NCI-H446 (cell line): ENCODE results near the gene JMJD8.
"Not testable (repeated sequence)": the region's sequence is repeated elsewhere in the genome, so short reads cannot be mapped to it uniquely, and the experiment has no call there.

ENCODE experiments used
- DNase-seq, 2 experiments: peaks; one replicate each; lab custom pipeline; 2025; lab: John Stamatoyannopoulos, UW

JMJD8 gene

GRCh38 chr16:708959-709358, 24.8 kb upstream of the JMJD8 start:
- no peak for DNase-seq

DNA sequence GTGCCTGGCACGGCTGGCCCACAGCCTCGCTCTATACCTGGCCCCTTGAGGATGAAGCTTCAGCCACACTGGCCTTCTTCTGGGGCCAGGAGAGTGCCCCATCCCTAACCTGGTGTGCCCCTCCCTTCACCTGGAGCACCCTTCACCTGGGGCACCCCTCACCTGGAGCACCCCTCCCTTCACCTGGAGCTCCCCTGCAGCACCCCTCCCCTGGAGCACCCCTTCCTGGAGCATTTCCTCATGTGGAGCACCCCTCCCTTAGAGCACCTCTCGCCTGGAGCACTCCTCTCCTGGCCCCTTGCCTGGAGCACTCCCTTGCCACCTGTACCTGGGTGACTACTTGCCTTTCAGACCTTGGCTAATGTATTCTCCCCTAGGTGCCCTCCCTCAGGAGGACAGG, 23.9 kb upstream of the JMJD8 start:
- no peak for DNase-seq

GRCh38 chr16:707062-707538, 23.0 kb upstream of the JMJD8 start:
- DNase-seq: no peak

DNA sequence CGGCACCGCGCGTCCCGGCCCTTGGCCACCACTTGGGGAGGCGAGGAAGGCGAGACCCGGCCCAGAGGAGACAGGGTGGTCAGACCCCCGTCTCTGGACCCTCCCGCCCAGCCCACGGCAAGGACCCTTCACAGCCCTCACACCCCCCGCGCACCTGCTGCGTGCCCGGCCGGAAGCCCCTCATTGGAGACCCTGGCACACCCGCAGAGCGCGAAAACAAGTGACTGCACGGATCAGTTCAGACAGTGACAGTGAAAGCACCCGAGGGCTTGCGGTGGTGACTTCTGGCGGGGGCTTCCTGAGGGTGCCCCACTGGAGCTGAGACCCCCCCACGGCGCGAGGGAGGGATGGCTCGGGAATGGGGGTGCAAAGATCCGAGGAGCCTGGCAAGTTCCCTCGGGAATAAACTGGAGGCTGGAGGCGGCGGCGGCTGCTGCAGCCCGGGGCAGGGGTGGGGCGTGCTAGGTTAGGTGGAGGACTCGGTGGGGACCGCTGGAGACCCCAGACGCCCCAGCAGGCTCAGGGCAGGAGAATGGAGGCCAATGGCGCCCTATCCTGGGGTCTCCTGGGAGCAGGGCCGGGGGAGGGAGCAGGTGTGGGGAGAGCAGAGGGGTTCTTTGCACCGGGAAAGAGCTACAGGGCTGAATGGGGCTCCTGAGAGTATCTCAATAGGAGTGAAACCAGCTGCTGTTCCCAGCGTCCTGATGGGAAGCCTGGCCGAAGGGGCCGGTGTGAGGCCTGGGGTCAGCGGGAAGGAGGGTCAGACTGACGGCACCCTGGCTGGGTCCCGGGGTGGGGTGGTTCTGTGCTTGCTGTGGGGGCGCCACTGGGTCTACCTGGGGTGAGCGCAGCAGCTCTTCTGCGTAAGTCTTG, 22.3 kb upstream of the JMJD8 start:
- no peak for DNase-seq

DNA sequence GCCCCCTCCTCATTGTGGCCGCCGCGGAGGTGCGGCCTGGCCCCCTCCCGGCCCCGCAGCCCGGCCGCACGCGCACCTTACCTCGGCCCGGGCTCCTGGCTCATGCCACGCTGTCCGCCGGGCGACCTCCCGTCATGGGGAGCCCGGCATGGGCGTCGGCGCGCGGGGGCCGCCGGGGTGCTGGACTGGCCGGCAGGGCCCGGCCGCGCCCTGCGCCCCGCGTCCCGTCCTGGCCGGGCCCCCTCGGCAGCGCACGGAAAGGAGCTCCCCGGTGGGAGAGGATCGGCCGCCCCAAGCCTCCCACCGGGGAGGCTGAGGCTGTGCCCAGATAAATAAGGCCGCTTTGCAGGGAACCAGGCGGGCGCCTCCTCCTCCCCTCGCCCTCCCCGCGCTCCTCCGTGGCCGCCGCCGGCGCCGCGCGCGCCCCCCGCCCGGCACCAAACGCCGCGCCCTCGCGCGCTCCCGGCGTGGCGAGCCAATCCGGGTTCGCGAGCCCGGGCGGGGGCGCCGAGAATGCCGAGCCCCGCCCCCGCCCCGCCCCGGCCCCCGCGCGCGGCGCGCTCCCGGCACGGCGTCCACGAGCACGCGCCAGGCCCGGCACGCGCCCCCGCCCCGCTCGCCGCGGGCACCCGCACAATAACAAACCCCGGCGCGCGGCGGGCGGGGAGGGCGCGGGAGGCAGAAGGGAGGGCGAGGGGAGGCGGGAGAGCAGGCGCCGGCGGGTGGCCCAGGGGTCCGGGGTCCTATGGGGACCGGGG, 21.5 kb upstream of the JMJD8 start, which contains the start of gene FBXL16:
TSS of gene FBXL16 (minus strand) at position 371 of the 758 bp plus-strand sequence. CDS start 8,396 bp downstream, outside the sequence.
- DNase-seq: peak in 1 of 2 experiments; percentile 87

DNA sequence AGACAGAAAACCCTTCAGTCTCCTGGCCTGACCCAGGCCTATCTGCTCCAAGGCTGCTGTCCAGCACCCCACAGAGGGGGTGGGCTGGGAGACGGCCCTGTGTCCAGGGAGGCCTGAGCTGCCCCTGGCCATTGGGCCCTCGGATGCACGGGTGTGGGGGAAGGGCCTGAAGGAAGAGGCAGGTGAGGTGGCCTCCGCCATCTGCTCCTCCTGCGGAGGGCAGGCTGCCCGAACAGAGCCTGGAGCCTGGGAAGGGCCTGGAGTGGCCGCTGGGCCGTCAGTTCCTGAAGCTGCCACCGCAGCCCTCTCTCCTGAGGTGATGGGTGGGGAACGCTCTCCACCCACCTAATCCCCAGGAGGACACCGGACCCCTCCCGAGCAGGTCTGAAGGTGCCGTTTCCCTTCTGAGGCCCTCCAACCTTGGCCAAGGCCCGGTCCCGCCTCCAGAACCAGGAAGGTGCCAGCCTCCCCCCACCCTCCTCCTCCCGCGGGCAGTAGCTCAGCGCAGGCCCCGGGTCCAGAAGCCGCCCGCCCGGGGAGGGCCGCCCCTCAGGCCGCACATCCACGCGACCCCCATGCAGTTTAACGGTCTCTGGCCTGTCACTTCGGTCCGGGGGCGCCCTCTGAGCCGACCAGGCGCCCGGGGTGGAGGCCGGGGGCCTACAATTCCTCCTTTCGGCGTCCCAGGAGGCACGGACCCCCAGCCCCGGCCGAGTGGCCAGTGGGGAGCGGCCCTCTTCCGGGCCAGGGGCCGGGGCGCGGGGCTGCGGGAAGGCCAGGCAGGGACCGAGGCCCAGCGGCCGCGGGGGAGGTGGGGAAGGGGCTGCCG, 20.6 kb upstream of the JMJD8 start:
- no peak for DNase-seq

DNA sequence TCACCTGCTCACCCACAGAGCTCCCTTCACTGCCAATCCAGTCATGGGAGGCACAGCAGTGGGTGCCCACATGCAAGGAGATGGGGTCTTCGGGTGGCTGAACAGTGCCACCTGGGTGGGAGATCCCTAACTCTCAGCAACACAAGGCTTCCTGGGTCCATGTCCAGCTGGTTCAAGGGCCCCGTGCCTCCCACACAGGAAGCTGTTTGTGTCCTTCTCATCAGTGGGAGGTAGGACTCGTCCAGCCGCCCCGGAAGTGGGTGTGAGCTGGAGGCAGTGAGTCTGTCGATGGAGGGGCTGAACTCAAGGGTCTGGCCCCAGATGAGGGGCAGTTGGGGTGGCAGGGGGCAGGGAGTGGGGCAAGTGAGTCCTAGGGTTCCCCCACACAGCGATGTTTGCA, 19.9 kb upstream of the JMJD8 start:
- no peak for DNase-seq

DNA sequence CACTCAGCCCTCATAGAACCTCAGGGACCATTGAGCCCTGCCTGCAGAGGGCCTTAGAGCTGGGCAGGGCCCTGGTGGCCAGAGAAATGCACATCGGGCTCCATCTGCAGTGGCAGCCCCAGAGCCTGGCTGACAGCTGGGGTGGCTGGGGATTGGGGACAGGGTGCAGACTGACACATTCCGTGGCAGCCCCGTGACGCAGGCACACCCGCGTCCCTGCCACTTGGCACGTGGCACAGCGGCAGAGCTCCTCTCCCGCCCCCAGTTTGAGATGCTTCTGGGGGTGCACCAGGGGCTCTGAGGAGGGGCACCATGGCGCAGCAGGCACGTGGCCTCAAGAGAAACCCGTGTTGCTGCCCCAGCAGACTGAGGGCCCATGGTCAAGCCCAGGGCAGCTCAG, 19.3 kb upstream of the JMJD8 start:
- no peak for DNase-seq

- no peak for DNase-seq
Measured at GRCh38 chr16:702341-702740, 18.2 kb upstream of the JMJD8 start.

GRCh38 chr16:700684-701584, 16.8 kb upstream of the JMJD8 start:
- DNase-seq: no peak

GRCh38 chr16:698911-699671, 15.0 kb upstream of the JMJD8 start:
- no peak for DNase-seq

DNA sequence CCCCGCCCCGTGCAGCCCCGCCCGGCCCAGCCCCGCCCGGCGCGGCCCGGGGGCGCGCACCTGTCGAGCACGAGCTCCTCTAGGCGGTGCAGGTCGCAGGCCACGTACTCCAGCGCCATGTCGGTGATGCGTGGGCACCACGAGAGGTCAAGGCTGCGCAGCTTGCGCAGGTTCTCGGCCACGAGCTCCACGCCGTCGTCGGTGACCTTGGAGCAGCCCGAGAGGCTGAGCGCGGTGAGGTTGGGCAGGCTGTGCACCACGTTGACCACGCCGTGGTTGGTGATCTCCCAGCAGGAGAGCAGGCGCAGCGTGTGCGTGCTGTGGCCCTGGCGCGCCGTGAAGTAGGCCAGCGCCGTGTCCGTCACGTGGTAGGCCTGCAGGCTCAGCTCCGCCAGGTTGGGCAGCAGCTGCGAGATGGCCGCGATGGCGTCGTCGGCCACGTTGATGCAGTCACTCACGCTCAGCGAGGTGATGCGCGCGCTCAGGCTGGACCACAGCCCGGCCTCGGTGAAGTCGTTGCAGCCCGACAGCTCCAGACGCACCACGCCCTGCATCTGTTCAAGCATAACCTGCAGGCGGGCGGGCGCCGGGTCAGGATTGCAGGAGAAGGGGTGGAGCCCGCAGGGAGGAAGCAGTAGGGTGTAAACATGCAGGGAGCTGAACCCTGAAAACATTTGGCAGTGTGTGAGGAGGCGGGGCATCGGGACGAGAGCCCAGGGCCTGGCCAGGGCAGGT, 11.4 kb upstream of the JMJD8 start:
- DNase-seq: no peak

- DNase-seq: no peak
Measured at GRCh38 chr16:694863-695354, 10.8 kb upstream of the JMJD8 start.

DNA sequence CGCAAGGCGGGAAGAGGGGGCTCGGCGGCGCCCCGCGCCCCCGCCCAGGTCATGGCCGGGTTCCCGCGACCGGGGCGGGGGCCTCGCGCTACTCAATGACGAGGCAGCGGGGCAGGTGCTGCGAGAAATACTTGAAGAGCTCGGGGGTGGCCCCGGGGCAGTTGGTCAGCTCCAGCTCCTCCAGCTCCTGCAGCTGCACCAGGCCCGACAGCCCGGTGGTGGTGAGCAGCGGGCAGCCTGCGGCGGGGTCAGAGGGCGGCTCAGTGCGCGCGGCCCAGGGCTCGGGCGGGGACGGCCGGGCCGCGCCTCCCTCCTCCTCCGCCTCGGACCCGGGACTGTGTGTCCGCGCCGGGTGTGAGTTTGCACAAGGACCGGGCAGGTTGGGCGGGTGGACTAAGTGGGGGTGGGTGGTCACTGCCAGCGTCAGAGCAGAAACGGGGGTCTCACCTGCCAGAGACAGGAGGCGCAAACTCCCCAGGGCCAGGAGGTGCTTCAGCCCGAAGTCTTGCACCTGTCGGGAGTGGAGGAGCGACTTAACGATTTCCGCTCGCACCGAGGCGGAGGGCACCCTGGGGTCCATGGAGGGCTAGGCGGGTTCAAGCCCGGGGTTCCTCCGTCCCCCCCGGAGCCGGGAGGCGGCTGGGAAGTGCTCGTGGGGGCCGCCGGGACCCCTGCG, 10.2 kb upstream of the JMJD8 start:
- DNase-seq: no peak

DNA sequence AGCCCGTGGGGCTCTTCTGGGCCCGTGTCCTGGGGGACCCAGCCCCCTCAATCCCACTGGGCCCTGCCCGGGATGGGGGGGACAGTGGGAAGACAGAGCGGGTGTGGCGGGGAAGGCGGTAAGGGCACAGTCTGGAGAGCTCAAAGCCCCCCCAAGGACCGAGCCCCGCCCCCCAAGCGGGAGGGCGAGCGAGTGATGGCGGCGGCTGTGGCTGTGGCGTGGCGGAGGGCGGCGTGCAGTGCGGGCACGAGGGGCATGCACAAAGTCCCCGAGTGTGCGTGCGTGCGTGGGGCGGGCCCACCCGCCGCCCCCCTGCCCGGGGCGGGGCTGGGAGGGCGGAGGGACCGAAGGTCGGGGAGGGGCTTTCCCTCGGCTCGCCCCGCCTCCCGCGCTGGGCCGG, 9.6 kb upstream of the JMJD8 start:
- DNase-seq: no peak

GRCh38 chr16:693364-693763, 9.2 kb upstream of the JMJD8 start:
- DNase-seq: no peak

- no peak for DNase-seq
Measured at GRCh38 chr16:692356-693108, 8.4 kb upstream of the JMJD8 start.

DNA sequence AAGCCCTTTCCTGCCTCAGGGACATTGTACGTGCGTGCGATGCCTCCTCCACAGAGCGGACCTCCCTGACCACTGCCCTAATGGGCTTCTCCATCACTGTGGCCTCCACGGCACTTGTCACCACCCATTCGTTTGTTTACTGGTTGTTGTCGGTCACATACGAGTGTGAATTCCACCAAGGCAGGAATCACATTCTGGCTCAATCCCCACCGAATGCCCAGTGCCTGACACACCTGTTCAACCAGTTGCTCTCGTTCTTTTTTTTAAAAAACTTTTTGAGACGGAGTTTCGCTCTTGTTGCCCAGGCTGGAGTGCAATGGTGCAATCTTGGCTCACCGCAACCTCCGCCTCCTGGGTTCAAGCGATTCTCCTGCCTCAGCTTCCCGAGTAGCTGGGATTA, 7.1 kb upstream of the JMJD8 start:
- not testable (repeated sequence) for DNase-seq
